HG02678 (cell line): Measurements from ENCODE around the gene SLC12A6.
A peak's percentile ranks its signal among the peaks of the same experiment; 100 is the strongest.
"Not testable (repeated sequence)": the region's sequence is repeated elsewhere in the genome, so short reads cannot be mapped to it uniquely, and the experiment has no call there.

ENCODE experiments used
- ATAC-seq: cut with Tn5 transposase; IDR thresholded peaks from one replicate; pipeline ENCODE4 v1.9.1; 2021; ENCODE audit warnings: mild to moderate bottlenecking, moderate library complexity; ENCODE audit not compliant: unreplicated experiment

The SLC12A6 gene

DNA sequence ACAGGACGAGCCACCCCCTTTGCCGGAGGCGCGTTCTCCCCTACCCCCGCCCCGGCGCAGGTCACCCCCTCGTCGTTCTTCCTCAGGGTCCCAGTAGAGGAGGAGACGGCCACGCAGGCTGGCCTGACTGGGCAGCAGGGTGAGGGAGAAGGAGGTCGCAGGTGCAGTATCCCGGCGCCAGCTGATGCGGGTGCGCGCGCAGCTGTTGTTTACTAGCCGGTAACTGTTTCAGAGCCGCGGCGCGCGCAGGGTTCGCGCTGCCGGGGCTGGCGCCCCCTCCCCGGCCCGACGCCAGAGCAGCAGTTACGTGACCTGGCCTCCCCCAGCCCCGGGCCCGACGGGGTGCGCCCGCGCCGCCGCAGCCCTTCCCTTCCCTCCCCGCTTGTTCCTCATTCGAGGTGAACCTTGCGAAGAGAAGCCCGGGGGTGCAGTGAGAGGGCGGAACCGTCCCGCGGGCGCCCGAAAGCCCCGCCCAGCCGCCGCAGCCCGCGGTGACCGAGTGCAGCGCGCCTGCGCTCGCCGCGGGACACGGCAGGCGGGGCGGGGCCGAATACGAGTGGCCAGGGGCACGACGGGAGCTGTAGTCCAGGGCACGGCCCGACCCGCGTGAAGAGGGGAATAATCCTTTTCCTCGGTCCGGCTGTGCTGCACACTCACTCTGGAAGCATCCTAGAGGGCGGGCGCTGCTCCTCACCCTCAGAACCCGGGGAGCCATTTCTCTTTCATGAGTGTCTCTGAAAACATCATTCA is at the start of gene SLC12A6:
Gene SLC12A6 (minus strand): TSS at position 225 of the 750 bp plus-strand sequence. CDS start 1,101 bp downstream, outside the sequence.
- ATAC-seq = peak; percentile 74

DNA sequence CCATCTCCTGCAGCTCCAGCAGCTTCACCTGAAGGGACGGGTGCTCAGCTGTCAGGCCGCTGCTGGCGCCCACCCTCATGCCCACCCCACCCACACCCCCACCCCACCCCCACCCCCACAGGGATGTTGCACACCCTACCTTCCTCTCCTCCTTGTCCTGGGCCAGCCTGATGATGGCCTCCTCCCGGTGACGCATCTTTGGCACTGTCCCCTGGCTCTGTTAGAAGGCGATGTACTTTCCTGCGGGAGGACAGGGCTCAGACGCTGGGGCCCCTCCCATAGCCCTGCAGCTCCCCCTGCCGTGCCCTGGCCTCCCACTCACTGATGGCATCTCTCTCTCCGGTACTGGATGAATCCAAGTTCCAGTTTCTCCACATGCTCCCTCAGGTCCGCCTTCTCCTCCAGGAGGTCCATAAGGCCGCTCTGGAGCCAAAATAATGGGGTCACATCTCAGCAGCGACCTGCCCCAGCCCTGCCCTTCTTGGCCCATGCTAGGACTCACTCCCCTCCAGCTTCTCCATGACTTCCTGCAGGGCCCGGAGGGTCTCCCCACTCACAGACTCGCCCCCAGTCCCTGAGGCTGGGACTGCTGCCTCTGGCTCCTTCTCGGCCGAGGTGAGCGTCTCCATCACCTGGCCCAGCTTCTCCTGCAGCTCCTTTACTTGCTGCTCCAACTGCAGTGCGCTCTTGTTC is 44.4 kb upstream of the SLC12A6 start:
- not testable (repeated sequence) for ATAC-seq

DNA sequence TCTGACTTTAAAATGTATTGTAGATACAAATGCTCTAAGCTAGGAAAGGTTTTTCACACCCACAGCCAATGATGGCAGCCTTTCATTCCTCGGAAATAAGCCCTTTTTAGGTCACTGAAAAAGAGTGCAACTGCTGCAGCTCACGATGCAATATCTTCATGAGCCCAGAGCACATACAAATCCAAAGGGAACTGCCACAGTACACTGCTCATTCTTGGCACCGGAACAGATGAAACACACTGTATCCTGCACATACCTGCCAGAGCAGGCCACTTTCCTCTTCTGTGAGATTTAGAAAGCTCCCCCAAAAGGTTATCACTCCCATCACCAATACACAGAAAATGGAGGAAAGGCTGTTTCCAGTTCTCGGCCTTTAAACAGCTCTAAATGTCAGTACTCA is 42.9 kb upstream of the SLC12A6 start:
- not testable (repeated sequence) for ATAC-seq

DNA sequence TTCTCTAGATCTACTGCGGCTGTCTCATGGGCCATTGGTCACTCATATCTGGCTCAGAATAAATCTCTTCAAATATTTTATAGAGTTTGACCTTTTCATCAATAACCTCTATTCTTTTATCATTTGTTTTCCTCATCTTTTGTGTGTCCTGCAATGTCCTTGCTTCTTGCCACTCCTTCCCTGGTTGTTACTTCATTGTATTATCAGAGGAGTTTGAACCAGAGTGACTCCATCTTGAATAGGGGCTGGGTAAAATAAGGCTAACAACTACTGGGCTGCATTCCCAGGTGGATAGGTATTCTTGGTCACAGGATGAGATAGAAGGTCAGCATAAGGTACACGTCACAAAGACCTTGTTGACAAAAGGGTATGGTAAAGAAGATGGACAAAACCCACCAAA is 39.3 kb upstream of the SLC12A6 start:
- no peak for ATAC-seq

DNA sequence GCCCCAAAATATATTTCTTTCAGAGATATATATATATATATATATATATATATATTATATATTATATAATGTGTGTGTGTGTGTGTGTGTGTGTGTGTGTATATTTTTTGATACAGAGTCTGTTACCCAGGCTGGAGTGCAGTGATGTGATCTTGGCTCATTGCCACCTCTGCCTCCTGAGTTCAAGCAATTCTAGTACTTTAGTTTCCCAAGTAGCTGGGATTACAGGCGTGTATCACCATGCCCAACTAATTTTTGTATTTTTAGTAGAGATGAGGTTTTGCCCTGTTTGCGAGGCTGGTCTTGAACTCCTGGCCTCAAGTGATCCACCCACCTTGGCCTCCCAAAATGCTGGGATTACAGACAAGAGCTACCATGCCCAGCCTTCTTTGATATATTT is 38.0 kb upstream of the SLC12A6 start:
- not testable (repeated sequence) for ATAC-seq

DNA sequence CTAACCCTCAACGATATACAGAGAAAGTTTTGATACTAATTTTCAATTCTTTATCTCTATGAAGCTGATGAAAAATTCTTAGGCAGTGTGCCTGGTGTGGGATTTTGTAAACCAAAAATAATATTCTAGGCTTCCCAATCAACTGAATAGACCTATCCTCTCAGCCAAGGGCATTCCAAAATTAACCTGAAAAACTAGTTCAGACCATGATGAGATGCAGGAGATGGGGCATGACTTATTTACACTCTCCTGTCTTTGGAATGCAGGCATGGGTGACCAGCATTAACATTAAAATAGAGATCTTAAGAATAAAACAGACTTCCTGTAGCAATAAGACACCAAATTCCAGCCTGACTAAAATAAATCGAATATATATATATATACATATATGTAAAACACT is 37.2 kb upstream of the SLC12A6 start:
- no peak for ATAC-seq

DNA sequence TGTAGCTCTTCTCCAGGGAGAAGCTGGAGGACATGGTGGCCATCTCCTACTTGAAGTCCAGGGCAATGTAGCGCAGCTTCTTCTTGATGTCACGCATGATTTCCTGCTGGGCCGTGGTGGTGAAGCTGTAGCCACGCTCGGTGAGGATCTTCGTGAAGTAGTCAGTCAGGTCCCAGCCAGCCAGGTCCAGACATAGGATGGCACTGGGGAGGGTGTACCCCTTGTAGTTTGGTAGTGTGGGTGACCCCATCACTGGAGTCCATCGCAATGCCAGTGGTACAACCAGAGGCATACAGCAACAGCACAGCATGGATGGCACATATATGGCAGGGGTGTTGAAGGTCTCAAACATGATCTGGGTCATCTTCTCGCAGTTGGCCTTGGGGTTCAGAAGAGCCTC is 36.4 kb upstream of the SLC12A6 start:
- ATAC-seq = no peak

DNA sequence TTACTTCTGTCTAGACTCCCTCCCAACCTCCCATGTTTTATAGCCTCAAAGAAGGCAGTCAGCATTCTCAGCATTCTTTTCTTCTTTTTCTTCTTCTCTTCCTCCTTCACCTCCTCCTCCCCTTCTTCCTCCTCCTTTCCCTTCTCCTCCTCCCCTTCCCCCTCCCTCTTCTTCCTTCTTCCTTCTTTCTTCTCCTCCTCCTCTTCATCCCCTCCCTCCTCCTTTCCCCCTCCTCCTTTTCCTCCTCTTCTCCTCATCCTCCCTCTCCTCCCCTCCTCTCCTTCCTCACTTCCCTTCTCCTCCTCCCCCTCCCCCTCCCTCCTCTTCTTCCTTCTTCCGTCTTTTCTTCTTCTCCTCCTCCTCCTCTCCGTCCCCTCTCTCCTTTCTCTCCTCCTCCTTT is 33.1 kb upstream of the SLC12A6 start:
- no peak for ATAC-seq

DNA sequence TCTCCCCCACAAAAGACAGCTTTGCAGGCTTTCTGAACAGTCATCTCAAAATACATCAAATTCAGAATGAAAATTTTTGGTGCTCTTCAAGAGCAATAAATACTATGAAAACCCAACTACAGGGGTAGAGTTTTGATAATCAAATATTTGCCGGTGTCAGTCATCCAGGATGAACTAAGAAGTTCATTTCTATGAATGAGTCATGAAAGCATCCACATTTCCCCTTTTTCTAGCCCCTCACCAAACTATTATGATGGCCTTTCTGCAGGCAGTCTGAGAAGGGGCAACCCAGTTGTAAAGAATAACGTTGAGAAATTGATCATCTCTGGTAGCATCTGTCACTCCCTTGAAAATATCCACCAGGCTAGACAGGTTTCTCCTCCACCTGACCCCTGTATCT is 32.5 kb upstream of the SLC12A6 start:
- no peak for ATAC-seq

DNA sequence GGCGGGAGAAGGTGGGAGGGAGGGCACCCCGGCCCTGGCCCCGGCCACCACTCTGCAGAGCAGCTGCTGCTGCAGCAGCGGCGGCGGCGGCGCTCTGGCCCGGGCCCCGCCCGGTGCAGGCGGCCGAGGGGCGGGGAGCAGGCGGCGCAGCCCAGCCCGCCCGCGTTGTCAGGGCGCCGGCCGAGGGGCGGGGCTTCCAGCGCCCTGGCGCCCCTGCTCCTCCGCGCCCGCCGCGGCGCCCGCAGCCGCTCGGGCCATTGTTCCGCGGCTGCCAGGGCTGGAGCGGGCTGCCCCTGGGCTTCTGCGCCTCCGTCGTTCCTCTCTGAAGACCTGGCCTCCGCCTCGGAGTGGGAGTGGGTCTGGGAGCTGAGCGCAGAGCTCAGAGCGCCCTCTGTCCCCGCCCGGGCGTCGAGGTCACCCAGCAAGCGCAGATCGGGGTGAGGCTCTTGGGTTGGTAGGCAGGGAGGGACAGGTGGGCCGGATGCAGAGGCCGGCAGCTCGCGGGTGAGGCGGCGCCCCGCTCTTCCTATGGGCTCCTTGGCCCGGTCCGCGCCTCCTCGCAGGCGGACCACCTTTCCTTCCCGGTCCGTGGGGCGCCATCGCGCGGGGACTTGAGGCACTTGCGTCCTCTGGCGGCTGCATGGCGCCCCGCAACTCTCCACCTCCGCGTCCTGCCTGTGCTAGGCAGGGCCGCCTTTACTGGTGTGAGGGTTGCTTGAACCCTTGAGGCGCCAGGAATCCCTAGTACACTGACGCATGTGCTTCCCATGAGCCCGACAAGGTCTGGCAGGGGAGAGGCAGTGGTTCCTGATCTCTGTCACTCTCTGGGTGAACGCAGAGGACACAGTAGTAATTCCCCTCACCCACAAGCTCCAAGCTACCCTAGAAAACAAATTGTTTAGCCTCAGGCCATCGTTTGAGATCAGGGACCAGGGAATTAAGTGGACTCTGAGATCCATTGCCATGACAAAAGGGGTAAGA is 29.8 kb upstream of the SLC12A6 start, which contains the start of gene LPCAT4:
Gene LPCAT4 (minus strand): TSS at position 96 of the 981 bp plus-strand sequence. CDS start 96 bp downstream, outside the sequence.
- ATAC-seq = peak; percentile 83

DNA sequence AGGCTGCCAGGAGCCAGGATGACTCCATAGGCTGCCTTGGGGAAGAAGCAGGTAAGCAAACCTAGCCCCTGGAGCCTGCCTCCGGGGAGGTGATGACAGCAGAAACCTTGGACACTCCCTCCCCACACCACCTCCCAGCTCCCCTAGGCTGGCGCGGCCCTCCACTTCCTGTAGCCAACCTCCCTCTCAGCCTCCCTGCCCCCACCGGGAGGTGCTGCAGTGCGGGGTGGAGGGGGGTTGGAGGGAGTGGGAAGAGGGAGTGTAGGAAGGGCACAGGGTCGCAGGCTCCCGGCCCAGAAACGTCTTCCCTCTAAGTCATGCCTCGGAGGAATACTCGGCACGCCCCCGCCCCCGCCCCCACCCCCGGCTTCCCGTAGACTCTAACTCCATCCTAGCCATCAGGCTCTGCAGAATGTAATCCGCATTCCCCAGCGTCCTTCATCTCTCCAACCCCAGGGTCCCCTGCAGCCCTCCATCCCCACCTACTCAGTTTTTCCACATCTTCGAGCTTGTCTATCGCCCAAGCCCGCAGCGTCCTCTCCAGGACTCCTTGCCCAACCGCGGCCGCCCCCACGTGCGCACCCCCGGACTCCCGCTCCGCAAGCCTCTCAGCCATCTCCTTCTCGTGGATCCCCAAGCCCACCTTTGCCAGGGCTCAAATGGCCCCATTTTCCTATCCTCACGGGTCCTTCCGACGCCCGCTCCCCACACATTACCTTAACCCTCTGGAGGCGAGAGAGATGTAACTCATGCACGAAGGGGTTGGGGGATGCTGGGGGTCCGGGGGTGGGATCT is 28.9 kb upstream of the SLC12A6 start:
- ATAC-seq = no peak

DNA sequence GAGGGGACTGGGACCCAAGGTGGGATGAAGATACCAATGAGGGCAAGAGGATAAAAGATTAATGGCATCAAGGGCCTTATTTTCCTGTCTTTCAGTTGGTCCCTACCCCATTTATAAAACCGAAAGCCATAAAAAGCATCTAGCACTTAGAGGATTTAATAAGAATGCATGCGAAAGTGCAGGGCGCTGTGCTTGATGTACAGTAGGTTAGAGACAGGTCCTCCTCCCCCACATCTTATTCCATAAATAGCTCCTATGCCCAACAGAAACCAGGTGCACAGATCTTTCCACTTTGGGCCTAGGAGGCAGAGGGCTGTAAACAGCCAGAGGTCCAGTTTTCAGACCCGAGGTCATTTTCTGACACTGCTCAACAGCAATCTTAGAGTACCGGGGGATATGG is 28.3 kb upstream of the SLC12A6 start:
- no peak for ATAC-seq

DNA sequence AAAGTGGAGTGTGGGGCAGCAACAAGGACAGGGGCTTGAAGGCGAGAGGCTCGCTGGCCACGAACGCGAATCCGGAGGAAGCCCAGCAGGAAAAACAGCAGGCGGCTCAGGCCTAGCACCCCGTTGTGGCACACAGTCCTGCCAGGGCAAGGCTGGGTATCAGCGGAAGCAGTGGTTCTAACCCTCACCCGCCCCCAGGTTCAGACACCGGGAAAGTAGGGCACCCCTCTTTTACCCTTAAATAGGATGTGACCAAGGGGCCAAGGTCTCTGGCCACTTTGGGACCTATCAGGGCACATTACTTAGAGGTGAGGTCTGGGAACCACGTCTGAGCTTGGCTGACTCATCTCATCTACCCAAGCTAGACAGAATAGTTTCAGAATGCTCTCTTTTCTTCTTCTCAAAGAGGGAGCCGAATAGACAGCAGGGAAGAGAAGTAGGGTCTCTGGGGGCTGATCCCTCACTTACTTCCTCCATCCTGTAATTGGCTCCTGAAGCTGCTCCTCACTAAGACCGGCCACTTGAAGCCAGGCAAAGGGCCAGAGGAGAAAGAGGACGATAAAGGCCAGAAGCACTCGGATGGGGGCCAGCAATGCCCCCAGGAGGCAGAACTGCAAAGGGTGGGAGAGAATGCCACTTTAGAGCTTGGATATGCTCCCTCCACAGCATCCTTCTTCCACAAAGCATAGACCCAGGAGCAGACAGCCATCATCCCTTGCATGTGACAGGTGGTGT is 27.7 kb upstream of the SLC12A6 start:
- ATAC-seq = no peak

DNA sequence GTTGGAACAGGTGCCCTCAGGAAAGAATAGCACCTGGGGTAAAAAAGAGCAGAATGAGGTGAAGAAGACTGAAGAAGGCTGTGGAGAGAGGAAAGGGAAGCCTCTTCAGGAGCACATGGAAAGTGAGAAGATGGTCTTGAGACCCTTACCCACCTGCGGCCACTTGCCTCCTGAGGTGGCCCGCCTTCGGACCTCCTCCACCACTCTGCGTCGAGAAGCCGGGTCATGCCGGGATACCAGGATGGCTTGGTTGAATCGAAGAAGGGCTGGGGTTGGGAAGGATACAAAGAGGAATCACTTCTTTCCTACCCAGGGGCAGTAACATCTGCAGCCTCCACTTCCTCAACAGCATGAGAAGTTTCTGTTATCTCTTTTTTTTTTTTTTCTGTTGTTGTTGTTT is 26.5 kb upstream of the SLC12A6 start:
- ATAC-seq = no peak

DNA sequence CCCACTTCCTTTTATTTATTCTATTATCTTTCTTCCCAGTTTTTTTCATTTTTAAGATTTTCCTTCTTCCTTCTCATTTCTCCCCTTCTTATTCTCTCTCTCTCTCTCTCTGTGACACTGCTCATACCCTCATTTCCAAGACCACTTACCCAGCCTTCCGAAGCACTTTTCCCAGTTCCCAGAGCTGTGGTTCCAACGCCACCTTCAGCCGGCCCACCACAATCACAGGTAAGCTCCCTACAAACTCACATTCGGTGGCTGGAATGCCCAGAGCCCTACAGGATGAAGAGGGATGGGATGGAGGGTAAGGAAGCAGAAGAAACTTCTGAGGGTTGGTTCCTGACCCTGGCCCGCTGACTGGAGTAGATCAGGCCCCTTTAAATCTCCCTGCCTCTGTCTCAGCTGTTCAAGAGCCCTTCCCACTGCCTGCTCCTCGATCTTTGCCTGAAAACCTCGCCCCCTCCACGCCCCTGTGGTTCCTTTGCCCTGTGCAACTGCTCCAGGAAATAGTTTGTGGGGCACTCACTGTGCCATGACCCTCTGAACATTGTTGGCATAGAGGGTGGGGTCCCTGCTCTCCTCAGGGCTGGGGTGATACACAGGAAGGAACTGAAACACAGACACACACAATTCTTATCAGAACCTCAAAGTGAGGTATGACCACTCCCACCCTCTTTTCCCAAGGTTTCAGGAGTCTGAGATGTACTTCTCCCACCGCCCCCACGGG is 24.6 kb upstream of the SLC12A6 start:
- no peak for ATAC-seq

DNA sequence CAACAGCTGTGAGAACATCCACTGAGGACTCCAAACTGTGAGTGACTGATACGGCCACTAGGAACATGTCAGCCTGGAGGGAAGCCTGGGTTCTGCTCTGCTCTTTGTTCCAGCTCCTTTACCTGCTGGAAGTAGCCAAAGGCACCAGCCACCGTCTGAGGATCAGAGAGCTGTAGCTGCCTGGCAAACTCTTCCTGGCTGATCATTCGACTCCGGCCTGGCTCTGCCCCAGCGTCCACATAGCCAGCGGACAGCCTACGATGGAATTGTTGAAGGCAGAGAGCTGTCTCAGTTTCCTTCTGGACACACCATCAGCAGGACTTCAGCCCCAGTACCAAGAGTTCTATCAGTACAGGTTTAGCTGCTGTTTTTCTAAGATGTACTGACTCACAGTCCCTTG is 23.7 kb upstream of the SLC12A6 start:
- ATAC-seq = no peak

DNA sequence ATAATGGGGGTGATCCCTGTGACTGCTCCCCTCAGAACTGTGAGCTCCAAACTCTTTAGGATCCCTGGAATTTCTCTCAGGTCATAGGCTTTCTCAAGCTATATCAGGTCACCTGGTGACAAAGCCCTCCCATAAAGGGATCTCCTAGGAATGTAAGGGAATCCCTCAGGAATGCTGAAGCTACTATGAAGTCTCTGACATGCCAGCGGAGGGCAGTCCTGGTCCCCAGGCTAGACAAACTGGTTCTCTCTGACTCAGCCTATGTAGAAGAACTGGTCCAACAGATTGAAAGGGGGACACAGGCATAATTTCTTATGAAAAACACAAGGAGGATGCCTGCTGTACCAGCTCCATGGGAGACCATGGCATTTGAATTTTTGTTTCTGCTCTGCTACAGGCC is 22.7 kb upstream of the SLC12A6 start:
- ATAC-seq = no peak

DNA sequence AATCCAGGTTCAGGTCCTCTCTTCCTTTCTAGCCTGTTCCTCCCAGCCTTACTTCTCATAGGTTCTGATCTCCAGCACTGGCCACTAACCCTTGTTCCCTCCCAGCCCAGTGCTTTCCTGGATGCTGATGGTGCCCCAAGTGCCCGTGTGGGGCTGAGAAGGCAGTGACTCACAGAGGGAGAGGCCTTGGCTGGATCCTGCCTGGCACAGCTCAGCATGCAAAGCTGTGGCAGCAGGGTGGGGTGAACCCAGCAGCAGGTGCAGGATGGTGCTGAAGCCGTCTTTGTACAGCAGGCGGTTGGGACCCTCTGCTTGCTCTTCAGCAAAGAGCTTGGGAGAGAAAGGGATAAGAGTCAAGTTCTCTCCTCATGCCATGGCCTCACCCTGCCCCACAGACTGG is 21.8 kb upstream of the SLC12A6 start:
- no peak for ATAC-seq

DNA sequence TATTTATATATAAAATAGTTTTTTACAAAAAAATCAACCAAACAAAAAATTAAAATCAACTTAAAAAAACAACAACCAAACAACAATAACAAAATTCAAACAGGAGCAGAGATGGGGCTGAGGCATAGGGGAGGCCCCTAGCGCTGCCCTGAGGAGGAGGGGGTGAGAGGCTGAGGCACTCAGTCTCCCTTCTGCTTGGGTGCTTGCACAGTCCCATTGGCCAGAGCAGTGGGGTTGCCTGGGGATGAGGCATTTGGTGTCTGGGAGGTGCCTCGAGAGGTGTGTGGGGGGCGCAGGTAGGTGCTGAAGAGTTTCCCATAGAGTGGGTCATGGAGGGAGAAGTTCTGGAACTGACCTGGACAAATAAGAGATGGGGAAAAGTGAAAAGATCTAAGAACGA is 21.4 kb upstream of the SLC12A6 start:
- ATAC-seq = no peak
